Measurements from ENCODE around the gene LRIT3.

GRCh38 chr4:109879081-109879480 is 31.2 kb downstream of the LRIT3 start:
- no peak for TF ChIP-seq EZH2phosphoT487 (IDR thresholded peaks at IDR 0.05; ENCODE audit: insufficient read depth, low read depth)
- no peak for TF ChIP-seq EZH2 (IDR thresholded peaks at IDR 0.05; ENCODE audit: insufficient read depth, poor library complexity, severe bottlenecking)

Measured in GM23248 (cell line).